Osteocyte (in vitro differentiated cells): Measurements from ENCODE around the gene ABHD4. TPM values are rescaled to one million over a fixed set of nuclear protein-coding genes. Genes with fewer than 3 reads are reported as not detected.

Source experiments
- DNase-seq: peaks from one replicate; pipeline ENCODE4 v3.0.0; 2021; ENCODE audit warnings: mixed read lengths; ENCODE audit not compliant: unreplicated experiment; ENCODE audit errors: extremely low spot score
- H3K27ac Mint-ChIP-seq: one replicate; pipeline ENCODE4 v1.8.0; 2021; ENCODE audit warnings: mild to moderate bottlenecking, mixed read lengths; ENCODE audit not compliant: unreplicated experiment
- H3K27me3 Mint-ChIP-seq: one replicate; pipeline ENCODE4 v1.8.0; 2021; ENCODE audit warnings: mixed read lengths; ENCODE audit not compliant: unreplicated experiment
- H3K36me3 Mint-ChIP-seq: one replicate; pipeline ENCODE4 v1.8.0; 2021; ENCODE audit warnings: mixed read lengths; ENCODE audit not compliant: unreplicated experiment
- H3K4me1 Mint-ChIP-seq: one replicate; pipeline ENCODE4 v1.8.0; 2021; ENCODE audit warnings: mixed read lengths; ENCODE audit not compliant: unreplicated experiment
- H3K4me3 Mint-ChIP-seq: one replicate; pipeline ENCODE4 v1.8.0; 2021; ENCODE audit warnings: mild to moderate bottlenecking, moderate library complexity, mixed read lengths; ENCODE audit not compliant: unreplicated experiment
- H3K9me3 Mint-ChIP-seq: one replicate; pipeline ENCODE4 v1.8.0; 2021; ENCODE audit warnings: mixed read lengths; ENCODE audit not compliant: unreplicated experiment
- total RNA-seq: library from RNA; stranded (reverse); gene quantifications from 2 replicates; pipeline ENCODE4 v1.2.1, GENCODE V29; 2021
- TF ChIP-seq, protein P1 (sequence below): fragments of 200-600 bp; sonication (generic); IDR thresholded peaks from 2 replicates; pipeline ENCODE4 v1.5.0; 2021; ENCODE audit warnings: antibody characterized with exemption, mild to moderate bottlenecking, moderate library complexity

ABHD4 gene
- total RNA-seq, 1 donor from 2014 or later = 74.1 TPM

DNA sequence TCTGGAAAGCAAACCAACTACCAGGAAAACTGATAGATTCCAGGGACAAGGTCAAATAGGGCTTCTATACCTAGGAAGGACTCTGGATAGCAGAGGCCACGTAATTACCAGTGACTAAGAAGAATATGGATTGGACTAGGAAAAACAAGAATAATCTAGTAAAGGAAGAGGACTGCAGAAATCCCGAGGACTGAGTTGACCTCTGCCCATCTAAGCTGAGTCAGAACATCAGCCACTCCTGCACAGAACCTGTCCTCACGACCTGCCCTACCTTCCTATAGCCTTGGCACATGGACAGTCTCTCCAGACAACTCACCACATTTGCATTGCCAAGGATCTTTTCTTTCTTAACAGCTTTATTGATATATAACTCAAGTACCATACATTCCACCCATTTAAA is 43.7 kb downstream of the ABHD4 start:
- DNase-seq = no peak
- Mint-ChIP-seq H3K27ac (no peak overlapping the region), H3K4me1 (peaks cover 15% of the 10 kb centered on the region), H3K36me3 (no peaks in the 10 kb centered on the region), H3K4me3 (no peak overlapping the region), H3K9me3 (peaks cover 5% of the 10 kb centered on the region), H3K27me3 (no peaks in the 10 kb centered on the region)
- TF ChIP-seq, protein P1, sequence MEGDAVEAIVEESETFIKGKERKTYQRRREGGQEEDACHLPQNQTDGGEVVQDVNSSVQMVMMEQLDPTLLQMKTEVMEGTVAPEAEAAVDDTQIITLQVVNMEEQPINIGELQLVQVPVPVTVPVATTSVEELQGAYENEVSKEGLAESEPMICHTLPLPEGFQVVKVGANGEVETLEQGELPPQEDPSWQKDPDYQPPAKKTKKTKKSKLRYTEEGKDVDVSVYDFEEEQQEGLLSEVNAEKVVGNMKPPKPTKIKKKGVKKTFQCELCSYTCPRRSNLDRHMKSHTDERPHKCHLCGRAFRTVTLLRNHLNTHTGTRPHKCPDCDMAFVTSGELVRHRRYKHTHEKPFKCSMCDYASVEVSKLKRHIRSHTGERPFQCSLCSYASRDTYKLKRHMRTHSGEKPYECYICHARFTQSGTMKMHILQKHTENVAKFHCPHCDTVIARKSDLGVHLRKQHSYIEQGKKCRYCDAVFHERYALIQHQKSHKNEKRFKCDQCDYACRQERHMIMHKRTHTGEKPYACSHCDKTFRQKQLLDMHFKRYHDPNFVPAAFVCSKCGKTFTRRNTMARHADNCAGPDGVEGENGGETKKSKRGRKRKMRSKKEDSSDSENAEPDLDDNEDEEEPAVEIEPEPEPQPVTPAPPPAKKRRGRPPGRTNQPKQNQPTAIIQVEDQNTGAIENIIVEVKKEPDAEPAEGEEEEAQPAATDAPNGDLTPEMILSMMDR = no peak

DNA sequence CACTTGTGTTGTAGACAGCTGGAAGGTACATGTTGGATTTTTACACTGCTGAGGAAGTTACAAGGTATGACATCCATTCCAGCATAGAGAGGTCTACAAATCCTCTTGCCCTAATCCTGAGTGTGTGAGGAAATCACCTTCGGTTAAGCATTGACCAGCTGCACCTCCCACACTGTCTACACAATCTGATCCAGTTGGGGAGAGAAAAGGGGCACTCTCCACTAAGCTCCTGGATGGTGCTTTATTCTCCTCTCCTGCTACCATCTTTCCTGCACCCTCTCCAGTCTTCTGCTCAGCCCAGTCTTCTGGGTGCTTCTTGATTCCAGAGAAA is 46.2 kb downstream of the ABHD4 start, which contains the start of gene OR6J1:
Gene OR6J1 (minus strand): TSS at position 48 of the 331 bp plus-strand sequence. CDS start 9,541 bp downstream, outside the sequence.
- Mint-ChIP-seq H3K4me1 (peaks cover 19% of the 10 kb centered on the region), H3K36me3 (no peaks in the 10 kb centered on the region), H3K27ac (peak within 1 kb of the TSS; percentile 25), H3K27me3 (no peaks in the 10 kb centered on the region), H3K9me3 (peaks cover 5% of the 10 kb centered on the region), H3K4me3 (no peak within 1 kb of the TSS)
- TF ChIP-seq, protein P1 = no peak
- DNase-seq = no peak

DNA sequence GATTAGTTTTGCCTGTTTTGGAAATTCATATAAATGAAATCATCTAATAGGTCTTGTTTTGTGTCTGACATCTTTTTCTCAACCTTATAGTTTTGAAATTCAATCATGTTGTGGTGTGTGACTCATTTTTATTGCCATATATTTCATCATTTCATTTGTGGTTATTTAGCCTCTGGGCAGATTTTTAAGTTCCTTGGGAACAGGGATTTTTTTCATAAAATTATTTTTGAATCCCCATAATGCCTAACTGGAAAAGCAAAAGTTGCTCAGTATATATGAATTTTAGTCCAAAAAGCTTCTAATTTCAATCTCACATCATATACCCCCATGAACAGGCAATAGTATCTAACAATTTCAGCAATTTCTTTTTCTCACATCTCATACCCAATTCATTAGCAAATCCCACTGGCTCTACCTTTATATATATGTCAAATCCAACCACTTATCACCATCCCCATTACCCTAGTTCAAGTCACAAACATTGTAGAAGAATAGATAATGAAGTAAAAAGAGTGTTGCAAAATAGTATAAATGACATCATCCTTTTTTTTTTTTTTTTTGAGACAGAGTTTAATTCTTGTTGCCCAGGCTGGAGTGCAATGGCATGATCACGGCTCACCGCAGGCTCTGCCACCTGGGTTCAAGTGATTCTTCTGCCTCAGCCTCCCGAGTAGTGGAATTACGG is 48.6 kb downstream of the ABHD4 start:
- Mint-ChIP-seq H3K27ac (peak overlapping the region; percentile 98), H3K36me3 (no peaks in the 10 kb centered on the region), H3K4me3 (no peak overlapping the region), H3K9me3 (peaks cover 5% of the 10 kb centered on the region), H3K4me1 (peaks cover 33% of the 10 kb centered on the region), H3K27me3 (no peaks in the 10 kb centered on the region)
- TF ChIP-seq, protein P1 = no peak
- no peak for DNase-seq

DNA sequence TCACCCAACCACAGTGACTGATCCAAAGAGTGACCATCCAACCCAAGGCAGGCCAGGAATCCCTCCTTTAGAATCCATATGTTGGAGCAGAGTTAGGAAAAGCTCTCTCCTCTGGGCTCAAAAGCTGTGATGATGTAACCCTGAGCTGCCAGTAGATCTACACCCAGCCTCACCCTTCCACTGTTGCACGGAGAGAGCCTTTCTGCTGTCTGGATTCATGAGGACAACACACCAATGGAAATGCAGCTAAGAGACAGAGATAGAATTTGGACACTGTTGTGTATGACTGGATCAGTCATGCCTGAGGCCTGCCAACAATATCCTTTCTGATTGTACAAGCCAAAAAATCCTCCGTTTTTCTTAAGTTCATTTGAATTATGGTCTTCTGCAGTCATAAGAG is 50.4 kb downstream of the ABHD4 start:
- DNase-seq = no peak
- Mint-ChIP-seq H3K36me3 (no peaks in the 10 kb centered on the region), H3K4me1 (peaks cover 38% of the 10 kb centered on the region), H3K4me3 (no peak overlapping the region), H3K27ac (peak overlapping the region; percentile 64), H3K9me3 (peaks cover 5% of the 10 kb centered on the region), H3K27me3 (no peaks in the 10 kb centered on the region)
- TF ChIP-seq, protein P1 = no peak

DNA sequence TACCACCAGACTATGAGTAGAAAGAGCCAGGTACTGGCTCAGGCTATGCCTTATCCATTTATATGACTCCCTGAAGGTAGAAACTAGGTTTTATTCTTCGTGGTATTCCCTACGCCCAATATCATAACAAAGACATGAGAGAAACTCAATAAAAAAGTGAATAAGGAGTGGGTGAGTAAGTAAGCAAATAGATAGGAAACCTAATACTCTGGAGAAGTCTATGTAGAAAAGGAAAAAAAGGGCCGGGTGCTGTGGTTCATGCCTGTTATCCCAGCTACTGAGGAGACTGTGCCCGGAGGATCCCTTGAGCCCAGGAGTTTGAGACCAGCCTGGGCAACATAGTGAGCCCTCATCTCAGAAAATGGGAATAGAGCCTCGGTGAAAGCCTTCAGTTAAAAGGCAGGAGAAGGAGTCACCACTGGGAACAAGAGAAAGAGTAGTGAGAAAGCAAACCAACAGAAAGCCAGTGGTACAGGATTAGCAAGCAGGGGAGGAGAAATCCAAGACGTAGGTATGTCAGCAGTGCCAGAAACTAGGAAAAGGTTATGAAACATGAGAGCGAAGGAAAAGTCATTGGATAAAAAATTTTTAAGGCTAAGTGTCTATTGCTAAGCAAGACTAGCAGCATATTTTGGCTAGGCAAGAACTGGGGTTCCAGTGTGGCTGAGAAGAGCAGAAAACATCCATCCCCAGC is 52.1 kb downstream of the ABHD4 start:
- Mint-ChIP-seq H3K27ac (peak overlapping the region; percentile 83), H3K9me3 (peaks cover 5% of the 10 kb centered on the region), H3K4me3 (no peak overlapping the region), H3K4me1 (peaks cover 43% of the 10 kb centered on the region), H3K27me3 (no peaks in the 10 kb centered on the region), H3K36me3 (no peaks in the 10 kb centered on the region)
- TF ChIP-seq, protein P1 = no peak
- DNase-seq = no peak
